Measurements from ENCODE around the gene CTNND2.

Gene CTNND2

GRCh38 chr5:11273180-11273903, 630.9 kb downstream of the CTNND2 start:
- H3K4me2 ChIP-seq (ENCODE audit: insufficient read depth, low read length), result no peak overlapping the region
- no peak overlapping the region for H2AFZ ChIP-seq (ENCODE audit: low read depth, low read length)
- no peaks in the 10 kb centered on the region for H3K36me3 ChIP-seq (ENCODE audit: insufficient read depth, low read length)
- H3K9me3 ChIP-seq (ENCODE audit: insufficient read depth, low read length, severe bottlenecking), result no peaks in the 10 kb centered on the region
- H3K9ac ChIP-seq (ENCODE audit: low read depth, low read length), result no peak overlapping the region
- H3K27ac ChIP-seq (ENCODE audit: low read length), result no peak overlapping the region
- no peaks in the 10 kb centered on the region for H4K20me1 ChIP-seq (ENCODE audit: insufficient read depth, low read length)
- H3K4me3 ChIP-seq (ENCODE audit: low read depth in 1 of 2, low read length in 2 of 2), result no peak overlapping the region
- TF ChIP-seq EZH2 (IDR thresholded peaks at IDR 0.05; ENCODE audit: borderline replicate concordance, low read depth, low read length, severe bottlenecking) (no peak), CTCF (IDR thresholded peaks at IDR 0.05; ENCODE audit: borderline replicate concordance, extremely low read depth, low read length, poor library complexity, severe bottlenecking) (no peak)
- DNase-seq (no peak), ATAC-seq (ENCODE audit: insufficient read depth, low read depth) (no peak)
- no peaks in the 10 kb centered on the region for H3K4me1 ChIP-seq (ENCODE audit: insufficient read depth, low read length)
- no peaks in the 10 kb centered on the region for H3K27me3 ChIP-seq (ENCODE audit: insufficient read depth, low read length, poor library complexity)
- no peaks in the 10 kb centered on the region for H3K79me2 ChIP-seq (ENCODE audit: insufficient read depth, low read length)

GRCh38 chr5:11269515-11269914, 634.7 kb downstream of the CTNND2 start:
- Histone ChIP-seq H3K9ac (ENCODE audit: low read depth, low read length) (no peak overlapping the region), H3K27ac (ENCODE audit: low read length) (no peak overlapping the region), H3K4me3 (ENCODE audit: low read depth in 1 of 2, low read length in 2 of 2) (no peak overlapping the region), H3K36me3 (ENCODE audit: insufficient read depth, low read length) (no peaks in the 10 kb centered on the region), H3K9me3 (ENCODE audit: insufficient read depth, low read length, severe bottlenecking) (no peaks in the 10 kb centered on the region), H3K27me3 (ENCODE audit: insufficient read depth, low read length, poor library complexity) (no peaks in the 10 kb centered on the region), H3K4me1 (ENCODE audit: insufficient read depth, low read length) (no peaks in the 10 kb centered on the region), H3K4me2 (ENCODE audit: insufficient read depth, low read length) (no peak overlapping the region), H2AFZ (ENCODE audit: low read depth, low read length) (no peak overlapping the region), H4K20me1 (ENCODE audit: insufficient read depth, low read length) (no peaks in the 10 kb centered on the region), H3K79me2 (ENCODE audit: insufficient read depth, low read length) (no peaks in the 10 kb centered on the region)
- ATAC-seq (ENCODE audit: insufficient read depth, low read depth) (no peak), DNase-seq (no peak)
- TF ChIP-seq EZH2 (IDR thresholded peaks at IDR 0.05; ENCODE audit: borderline replicate concordance, low read depth, low read length, severe bottlenecking) (no peak), CTCF (IDR thresholded peaks at IDR 0.05; ENCODE audit: borderline replicate concordance, extremely low read depth, low read length, poor library complexity, severe bottlenecking) (no peak)

- no peaks in the 10 kb centered on the region for H4K20me1 ChIP-seq (ENCODE audit: insufficient read depth, low read length)
- H2AFZ ChIP-seq (ENCODE audit: low read depth, low read length), result no peak overlapping the region
- no peak for TF ChIP-seq CTCF (IDR thresholded peaks at IDR 0.05; ENCODE audit: borderline replicate concordance, extremely low read depth, low read length, poor library complexity, severe bottlenecking)
- TF ChIP-seq EZH2 (IDR thresholded peaks at IDR 0.05; ENCODE audit: borderline replicate concordance, low read depth, low read length, severe bottlenecking), result no peak
- no peaks in the 10 kb centered on the region for H3K27me3 ChIP-seq (ENCODE audit: insufficient read depth, low read length, poor library complexity)
- H3K36me3 ChIP-seq (ENCODE audit: insufficient read depth, low read length), result no peaks in the 10 kb centered on the region
- no peak overlapping the region for H3K27ac ChIP-seq (ENCODE audit: low read length)
- DNase-seq, result no peak
- no peaks in the 10 kb centered on the region for H3K4me1 ChIP-seq (ENCODE audit: insufficient read depth, low read length)
- ATAC-seq (ENCODE audit: insufficient read depth, low read depth), result no peak
- no peak overlapping the region for H3K4me3 ChIP-seq (ENCODE audit: low read depth in 1 of 2, low read length in 2 of 2)
- no peak overlapping the region for H3K4me2 ChIP-seq (ENCODE audit: insufficient read depth, low read length)
- H3K9ac ChIP-seq (ENCODE audit: low read depth, low read length), result no peak overlapping the region
- H3K79me2 ChIP-seq (ENCODE audit: insufficient read depth, low read length), result no peaks in the 10 kb centered on the region
- H3K9me3 ChIP-seq (ENCODE audit: insufficient read depth, low read length, severe bottlenecking), result no peaks in the 10 kb centered on the region
Observed at GRCh38 chr5:11268891-11269290, 635.4 kb downstream of the CTNND2 start.

All from DND-41 (cell line).